ENCODE data around the gene STK25.

- no peak for TF ChIP-seq CTCF (IDR thresholded peaks at IDR 0.05; ENCODE audit: poor library complexity, severe bottlenecking)
- TF ChIP-seq EZH2 (IDR thresholded peaks at IDR 0.05; ENCODE audit: borderline replicate concordance, insufficient read depth, low read length, poor library complexity, severe bottlenecking) = no peak
- no peak for TF ChIP-seq POLR2AphosphoS5 (IDR thresholded peaks at IDR 0.05)
Measured at GRCh38 chr2:241506793-241507429, 1.5 kb downstream of the STK25 start.
